Stimulated activated CD8-positive, alpha-beta memory T cell treated with anti-CD3 and anti-CD28 coated beads, Interleukin-7, amount 100 ng/mL, for 4 hours (primary cell): Measurements from ENCODE around the gene MORC3.
"Not testable (repeated sequence)": the region's sequence is repeated elsewhere in the genome, so short reads cannot be mapped to it uniquely, and the experiment has no call there.

ENCODE experiments used
- DNase-seq, 2 donors: peaks; one replicate each; pipeline ENCODE4 v3.0.0-alpha.2; 2020; ENCODE audit warnings: low read depth in 2 of 2

MORC3 gene, protein sequence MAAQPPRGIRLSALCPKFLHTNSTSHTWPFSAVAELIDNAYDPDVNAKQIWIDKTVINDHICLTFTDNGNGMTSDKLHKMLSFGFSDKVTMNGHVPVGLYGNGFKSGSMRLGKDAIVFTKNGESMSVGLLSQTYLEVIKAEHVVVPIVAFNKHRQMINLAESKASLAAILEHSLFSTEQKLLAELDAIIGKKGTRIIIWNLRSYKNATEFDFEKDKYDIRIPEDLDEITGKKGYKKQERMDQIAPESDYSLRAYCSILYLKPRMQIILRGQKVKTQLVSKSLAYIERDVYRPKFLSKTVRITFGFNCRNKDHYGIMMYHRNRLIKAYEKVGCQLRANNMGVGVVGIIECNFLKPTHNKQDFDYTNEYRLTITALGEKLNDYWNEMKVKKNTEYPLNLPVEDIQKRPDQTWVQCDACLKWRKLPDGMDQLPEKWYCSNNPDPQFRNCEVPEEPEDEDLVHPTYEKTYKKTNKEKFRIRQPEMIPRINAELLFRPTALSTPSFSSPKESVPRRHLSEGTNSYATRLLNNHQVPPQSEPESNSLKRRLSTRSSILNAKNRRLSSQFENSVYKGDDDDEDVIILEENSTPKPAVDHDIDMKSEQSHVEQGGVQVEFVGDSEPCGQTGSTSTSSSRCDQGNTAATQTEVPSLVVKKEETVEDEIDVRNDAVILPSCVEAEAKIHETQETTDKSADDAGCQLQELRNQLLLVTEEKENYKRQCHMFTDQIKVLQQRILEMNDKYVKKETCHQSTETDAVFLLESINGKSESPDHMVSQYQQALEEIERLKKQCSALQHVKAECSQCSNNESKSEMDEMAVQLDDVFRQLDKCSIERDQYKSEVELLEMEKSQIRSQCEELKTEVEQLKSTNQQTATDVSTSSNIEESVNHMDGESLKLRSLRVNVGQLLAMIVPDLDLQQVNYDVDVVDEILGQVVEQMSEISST

DNA sequence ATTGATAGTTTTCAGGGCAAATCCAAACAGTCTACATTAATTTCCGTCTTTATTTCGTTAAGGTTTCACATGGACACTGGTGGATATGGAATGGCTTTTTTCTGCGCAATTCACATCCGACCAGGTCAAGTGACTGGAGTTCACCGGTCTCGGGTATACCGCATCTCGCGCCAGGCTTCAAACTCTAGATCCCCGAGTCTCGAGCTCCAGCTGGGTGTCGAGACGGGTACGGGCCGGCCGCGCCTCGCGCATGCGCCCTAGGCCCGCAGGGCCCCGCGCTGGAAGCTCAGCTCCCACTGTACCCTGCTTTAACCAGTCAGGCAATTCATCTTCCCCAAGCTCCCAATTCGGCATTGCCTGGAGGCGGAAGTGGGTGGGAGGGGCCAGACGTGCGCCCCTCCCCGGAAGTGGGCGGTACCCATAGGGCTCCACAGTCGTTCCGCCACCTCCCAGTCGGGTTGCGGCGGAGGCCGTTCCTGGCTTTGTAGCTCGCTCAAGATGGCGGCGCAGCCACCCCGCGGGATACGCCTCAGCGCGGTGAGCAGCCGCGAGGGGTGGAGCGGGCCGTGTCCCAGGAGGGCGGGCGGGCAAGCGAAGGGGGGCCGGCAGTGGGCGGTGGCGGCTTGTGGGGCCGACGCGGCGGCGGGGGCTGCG lies at the start of gene MORC3:
Gene MORC3, plus strand, starts transcription at position 431 of the 654 bp plus-strand sequence. Its CDS starts 68 bp downstream, at position 499.
- peak; percentile 95 to 97 for DNase-seq

DNA sequence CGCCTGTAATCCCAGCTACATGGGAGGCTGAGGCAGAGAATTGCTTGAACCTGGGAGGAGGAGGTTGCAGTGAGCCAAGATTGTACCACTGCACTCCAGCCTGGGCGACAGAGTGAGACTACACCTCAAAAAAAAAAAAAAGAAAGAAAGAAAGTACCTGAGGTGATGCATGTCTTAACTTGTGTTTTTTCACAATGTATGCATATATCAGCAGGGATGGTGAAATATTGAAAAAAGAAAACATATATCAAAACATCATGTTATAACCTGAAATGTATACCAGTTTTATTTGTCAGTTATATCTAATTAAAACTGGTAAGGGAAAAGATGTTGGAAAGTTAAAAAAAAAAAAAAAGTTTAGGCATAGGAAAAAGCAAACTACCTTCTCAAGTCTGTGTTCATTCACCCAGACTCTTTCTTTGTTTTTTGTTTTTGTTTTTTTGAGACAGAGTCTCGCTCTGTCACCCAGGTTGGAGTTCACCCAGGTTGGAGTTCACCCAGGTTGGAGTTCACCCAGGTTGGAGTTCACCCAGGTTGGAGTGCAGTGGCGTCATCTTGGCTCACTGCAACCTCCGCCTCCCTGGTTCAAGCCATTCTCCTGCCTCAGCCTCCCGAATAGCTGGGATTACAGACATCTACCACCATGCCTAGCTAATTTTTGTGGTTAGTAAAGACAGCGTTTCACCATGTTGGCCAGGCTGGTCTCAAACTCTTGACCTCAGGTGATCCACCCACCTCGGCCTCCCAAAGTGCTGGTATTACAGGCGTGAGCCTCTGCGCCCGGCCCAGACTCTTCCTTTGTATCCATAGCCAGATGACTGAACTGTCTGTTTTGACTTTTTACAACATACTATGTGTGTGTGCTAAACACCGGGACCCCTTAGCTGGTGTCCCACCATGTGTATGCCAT lies 49.0 kb upstream of the MORC3 start:
- DNase-seq, result not testable (repeated sequence)

DNA sequence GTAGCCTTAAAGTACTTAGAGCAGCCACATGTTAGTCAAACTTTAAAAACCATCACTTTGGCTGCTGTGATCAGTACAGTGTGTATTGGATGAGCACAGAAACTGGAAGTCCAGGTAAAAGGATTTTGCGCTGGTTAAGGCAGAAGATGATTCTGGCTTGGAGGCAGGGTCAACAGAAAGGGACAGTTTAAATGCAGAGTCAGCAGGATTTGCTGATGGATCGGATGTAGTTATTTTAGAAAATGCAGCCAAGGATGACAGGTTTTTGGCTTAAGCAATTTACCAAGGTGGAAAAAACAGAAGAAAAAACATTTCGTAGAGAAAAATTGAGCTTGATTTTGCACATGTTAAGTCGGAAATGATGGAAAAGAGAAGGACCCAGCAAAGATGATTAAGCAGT lies 45.9 kb upstream of the MORC3 start:
- no peak for DNase-seq

DNA sequence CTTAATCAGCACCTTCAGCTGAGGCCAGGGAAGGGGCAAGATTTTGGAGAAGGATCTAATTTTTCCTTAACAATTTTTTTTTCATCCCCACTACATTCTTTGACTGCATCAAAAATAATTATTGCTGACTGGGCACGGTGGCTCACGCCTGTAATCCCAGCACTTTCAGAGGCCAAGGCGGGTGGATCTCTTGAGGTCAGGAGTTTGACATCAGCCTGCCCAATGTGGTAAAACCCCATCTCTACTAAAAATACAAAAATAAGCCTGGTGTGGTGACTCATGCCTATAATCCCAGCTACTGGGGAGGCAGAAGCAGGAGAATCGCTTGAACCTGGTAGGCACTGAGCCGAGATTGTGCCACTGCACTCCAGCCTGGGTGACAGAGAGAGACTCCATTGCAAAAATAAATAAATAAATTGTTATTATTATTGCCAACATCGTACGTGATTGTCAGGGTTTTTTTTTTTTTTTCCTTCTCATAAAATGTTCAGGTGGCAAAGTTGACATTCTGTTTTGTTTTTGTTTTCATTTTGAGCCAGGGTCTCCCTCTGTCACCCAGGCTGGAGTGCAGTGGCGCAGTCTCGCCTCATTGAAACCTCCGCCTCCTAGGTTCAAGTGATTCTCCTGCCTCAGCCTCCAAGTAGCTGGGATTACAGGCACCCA lies 37.3 kb upstream of the MORC3 start:
- DNase-seq, result no peak

DNA sequence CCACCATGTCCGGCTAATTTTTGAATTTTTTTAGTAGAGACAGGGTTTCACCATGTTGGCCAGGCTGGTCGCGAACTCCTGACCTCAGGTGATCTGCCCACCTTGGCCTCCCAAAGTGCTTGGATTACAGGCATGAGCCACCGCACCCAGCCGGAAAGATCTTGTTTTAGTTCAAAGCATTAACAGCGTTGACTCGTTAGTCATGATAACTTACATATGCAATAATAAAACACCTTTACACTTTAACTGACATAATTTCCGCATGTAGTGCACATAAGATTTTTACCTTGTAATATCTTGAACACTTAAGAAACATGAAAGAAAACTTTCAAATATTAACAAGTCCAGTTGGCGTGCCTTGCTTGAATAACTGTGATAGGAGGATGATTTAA lies 36.8 kb upstream of the MORC3 start:
- not testable (repeated sequence) for DNase-seq

DNA sequence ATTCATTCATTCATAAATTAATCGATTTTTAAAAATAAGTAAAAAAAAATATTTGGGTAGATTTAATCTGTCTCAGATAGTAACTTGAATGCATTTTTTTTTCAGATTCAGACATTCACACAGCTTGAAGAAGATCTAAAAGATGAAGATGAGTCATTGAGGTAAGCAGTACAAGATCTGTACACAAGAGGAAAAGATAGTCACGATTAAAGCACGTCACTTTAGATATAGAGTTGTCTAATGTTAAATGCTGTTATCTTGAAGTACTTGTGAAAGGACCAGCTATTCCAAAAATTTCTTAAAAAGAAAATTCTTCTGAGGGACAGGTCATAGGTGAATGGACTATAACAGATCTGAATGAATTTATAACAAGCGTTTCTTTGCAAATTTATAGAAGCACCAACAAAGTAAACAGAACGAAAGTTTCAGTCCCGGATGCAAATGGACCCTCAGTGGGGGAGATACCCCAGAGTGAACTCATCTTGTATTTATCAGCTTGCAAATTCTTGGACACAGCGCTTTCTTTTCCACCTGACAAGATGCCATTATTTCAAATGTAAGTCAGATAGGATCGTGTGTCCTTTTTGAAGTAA lies 31.2 kb upstream of the MORC3 start:
- no peak for DNase-seq

DNA sequence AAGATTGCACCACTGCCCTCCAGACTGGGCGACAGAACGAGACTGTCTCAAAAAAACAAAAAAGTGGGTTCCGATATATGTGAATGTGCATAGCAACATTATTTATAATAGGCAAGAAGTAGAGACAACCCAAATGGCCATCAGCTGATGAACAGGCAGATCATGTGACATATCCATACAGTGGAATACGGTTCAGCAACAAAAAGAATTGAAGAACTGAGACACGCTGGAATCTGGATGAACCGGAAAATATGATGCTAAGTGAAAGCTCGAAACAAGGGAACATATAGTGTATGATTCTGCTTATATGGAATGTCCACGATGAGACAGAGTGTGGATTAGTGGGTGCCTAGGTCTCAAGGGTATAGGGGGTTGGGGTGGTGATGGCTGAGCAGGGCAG lies 28.5 kb upstream of the MORC3 start:
- DNase-seq, result no peak

DNA sequence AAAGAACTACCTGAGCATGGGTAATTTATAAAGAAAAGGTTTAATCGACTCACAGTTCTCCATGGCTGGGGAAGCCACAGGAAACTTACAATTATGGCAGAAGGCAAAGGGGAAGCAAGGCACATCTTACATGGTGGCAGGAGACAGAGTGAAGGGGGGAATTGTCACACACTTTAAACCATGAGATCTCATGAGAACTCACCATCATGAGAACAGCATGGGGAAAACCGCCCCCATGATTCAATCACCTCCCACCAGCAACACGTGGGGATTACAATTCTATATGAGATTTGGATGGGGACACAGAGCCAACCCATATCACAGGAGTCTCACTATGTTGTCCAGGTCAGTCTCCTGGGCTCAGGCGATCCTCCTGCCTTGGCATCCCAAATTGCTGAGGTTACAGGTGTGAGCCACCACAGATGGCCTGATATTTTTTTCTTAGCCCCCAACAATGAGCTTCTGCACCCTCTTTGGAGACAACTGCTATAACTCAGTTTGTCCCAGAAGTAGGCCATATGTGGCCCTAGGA lies 22.5 kb upstream of the MORC3 start:
- DNase-seq, result no peak

DNA sequence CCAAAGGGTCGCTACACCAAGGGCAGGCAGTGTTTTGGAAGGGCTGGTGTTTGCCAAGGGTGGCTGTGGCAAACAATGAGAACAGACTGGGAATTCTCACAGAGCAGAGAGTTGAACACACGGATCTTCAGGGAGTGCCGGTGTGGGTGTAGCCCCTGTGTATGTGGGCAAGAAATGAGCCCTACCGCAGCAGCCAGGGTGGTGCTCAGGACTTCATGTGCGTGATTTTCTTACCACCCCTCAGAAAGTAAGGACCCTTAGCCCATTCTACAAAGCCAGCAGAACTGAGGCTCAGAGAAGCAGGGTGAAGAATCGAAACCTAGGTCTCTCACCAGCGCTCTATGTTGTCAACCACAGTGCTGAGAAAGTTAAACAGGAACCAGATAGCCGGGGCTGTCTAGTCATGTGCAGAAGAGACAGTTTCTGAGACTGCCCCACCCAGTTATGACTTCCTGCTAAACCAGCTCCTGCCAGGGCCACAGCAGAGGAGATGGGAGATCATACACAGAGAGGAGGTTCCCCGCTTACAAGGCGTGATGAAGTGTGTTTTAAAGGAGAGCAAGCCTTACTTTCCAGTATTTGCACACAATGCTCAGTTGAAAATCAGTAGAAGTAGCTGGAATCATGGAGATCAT lies 21.9 kb upstream of the MORC3 start:
- peak; percentile 46 to 48 for DNase-seq

DNA sequence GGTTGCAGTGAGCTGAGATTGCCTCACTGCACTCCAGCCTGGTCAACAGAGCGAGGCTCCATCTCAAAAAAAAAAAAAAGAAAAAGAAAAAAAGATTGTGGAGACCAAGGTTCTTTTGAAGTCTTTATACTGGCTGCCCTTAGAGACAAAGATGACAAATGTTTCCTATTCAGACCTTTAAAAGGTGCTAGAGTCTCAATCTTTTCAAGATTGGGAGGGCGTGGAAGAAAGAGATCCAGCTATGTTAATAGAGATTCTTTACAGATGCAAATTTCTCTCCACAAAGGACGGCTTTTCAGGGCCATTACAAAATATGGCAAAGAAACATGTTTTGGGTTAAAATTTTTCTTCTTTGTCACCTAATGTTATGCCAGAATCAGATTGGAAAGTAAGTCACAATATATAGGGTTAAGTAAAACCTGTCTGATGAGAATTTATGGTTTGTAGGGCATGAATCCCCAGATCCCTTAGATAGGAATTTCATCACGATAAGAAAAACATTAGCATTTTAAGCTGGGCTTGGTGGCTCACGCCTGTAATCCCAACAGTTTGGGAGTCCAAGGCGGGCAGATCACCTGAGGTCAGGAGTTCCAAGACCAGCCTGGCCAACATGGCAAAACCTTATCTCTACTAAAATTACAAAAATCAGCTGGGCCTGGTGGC lies 13.0 kb upstream of the MORC3 start:
- DNase-seq, result no peak

DNA sequence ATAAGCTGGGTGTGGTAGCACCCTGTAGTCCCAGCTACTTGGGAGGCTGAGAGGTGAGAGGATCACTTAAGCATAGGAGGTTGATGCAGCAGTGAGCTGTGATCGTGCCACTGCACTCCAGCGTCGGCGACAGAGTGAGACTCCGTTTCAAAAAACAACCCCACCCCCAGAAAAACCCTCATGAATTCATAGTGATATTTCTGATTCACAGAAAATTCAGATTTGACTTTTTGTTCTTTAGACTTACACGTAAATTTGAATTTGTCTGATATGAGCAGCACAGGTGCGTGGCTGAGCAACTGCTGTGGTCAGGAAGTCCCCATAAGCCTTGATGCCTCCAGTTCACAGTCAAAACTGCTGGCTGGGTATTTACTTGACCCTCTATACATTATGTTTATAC lies 10.0 kb upstream of the MORC3 start:
- DNase-seq, result no peak

DNA sequence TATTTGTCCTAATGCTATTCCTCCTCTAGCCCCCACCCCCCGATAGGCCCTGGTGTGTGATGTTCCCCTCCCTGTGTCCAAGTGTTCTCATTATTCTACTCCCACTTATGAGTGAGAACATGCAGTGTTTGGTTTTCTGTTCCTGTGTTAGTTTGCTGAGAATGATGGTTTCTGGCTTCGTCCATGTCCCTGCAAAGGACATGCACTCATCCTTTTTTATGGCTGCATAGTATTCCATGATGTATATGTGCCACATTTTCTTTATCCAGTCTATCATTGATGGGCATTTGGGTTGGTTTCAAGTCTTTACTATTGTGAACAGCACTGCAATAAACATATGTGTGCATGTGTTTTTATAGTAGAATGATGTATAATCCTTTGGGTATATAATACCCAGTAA lies 6.6 kb upstream of the MORC3 start:
- not testable (repeated sequence) for DNase-seq

DNA sequence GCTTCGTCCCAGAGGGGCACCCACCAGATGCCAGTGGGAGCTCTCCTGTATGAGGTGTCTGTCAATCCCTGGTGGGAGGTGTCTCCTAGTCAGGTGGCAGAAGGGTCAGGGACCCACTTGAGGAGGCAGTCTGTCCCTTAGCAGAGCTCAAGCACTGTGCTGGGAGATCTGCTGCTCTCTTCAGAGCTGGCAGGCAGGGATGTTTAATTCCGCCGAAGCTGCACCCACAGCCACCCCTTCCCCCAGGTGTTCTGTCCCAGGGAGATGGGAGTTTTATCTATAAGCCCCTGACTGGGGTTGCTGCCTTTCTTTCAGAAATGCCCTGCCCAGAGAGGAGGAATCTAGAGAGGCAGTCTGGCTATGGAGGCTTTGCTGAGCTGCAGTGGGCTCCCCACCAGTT lies 4.0 kb upstream of the MORC3 start:
- not testable (repeated sequence) for DNase-seq

DNA sequence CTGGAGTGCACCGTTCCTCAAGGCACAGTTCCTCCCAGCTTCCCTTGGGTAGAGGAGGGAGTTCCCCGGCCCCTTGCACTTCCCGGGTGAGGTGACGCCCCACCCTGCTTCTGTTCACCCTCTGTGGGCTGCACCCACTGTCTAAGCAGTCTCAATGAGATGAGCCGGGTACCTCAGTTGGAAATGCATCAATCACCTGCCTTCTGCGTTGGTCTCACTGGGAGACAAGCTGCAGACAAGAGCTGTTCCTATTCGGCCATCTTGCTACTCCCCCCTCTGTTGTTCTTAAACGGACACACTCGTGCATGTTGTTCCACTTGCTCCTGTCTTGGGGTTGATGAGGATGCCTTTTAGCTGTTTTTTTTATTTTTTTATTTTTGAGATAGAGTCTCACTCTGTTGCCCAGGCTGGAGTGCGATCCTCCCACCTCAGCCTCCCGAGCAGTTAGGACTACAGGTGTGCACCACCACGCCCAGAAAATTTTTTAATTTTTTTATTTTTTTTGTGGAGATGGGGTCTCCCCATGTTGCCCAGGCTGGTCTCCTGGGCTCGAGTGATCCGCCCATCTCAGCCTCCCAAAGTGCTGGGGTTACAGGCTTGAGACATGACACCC lies 3.0 kb upstream of the MORC3 start:
- DNase-seq, result no peak

DNA sequence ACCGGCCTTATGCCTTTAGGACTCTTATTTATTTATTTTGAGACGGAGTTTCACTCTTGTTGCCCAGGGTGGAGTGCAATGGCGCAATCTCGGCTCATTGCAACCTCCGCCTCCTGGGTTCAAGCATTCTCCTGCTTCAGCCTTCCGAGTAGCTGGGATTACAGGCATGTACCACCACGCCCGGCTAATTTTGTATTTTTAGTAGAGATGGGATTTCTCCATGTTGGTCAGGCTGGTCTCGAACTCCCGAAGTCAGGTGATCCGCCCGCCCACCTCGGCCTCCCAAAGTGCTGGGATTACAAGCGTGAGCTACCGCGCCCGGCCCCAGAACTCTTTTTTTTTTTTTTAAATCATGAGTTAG lies 611 bp upstream of the MORC3 start:
- not testable (repeated sequence) for DNase-seq

DNA sequence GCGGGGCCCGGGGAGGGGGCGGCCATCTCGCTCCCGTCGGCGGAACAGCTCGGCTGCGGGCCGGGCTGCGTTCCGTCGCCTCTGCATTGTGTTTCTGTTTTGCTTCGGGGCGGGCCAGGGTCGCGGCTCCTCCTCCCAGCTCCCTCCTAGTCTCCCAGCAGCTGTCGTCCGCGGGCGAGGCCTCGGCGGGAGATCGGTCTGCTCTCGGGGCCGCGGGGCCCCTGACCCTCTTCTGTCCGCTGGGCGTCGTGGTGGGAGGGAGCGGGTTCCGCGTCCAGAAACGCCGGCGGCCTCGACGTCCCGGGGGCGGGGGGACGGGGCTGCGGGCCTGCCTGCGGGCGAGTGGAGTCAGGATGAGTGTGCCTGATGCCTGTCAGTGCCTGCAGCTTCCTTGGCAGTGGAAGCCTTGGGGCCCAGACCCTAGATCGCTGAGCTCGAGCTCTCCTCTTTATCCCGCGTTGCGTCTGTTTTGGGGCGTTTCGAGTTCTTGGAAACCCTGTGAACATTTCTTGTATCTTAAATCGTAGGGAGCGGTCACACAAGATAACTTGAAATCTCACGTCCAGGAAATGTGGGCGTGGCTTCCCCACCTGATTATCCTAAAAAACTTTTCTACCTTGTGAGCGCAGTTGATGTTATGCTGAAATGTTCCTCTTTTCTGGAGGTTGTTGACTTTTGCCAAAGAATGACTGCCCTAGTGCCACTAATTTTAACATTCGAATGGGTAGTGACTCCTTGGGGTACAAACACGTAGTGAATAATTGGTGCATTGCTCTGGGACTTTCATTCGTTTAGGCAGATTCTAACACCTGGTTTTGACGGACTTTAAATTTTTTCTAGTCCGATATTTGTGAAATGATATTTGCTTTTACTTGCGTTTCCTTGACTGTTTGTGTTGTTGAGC lies 676 bp downstream of the MORC3 start:
- DNase-seq, result peak in 1 of 2 donors; percentile 14

DNA sequence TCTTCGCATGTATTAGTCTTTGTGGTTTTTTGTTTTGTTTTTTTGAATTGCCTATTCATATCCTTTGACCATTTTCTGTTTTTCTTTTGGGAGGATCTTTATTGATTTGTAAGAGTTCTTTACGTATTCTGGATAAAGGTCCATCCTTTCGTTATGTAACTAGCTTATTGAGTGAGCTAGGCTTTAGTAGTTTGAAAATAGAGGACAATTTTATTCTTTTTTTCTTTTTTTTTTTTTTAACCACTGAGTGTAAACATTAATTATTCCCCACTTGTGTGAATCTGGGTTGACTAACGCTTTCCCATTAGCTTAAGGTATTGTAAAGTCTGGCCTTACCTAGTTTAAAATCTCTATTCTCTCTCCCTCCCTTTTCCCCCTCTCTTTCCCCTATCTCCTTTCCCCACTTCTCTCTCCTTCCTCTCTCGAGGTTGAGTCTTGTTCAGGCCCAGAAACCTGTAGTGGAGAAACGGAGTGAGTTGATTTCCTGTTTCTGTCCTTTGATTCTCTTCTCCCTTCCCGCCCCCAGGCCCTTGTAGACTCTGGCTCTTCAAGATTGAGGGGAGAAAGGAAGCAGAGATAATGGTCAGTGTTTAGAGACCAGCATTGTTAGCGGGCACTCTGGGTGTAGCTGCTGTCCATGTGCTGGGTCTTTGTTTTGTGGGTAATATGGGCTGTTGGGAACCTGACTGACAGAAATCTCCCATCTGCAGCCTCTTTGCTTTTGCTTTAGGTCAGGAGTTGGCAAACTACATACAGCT lies 1.5 kb downstream of the MORC3 start:
- no peak for DNase-seq
